GM12878 (cell line): Measurements from ENCODE around the gene LRRC40. TPM values are rescaled to one million over a fixed set of nuclear protein-coding genes. Genes with fewer than 3 reads are reported as not detected.
A peak's percentile ranks its signal among the peaks of the same experiment; 100 is the strongest.

ENCODE experiments used
- BCL11A ChIP-seq: IDR thresholded peaks from 2 replicates; pipeline ENCODE4 v1.6.1; 2011; ENCODE audit warnings: low read depth, low read length
- BHLHE40 ChIP-seq, 2 experiments: fragments of 450-650 bp in 1 of 2; IDR thresholded peaks; 2 replicates each; pipeline ENCODE4 v1.6.1; 2011 to 2017; ENCODE audit warnings: low read depth in 2 of 2, borderline replicate concordance in 1 of 2, improper control_type of control experiment in 1 of 2, low read length in 1 of 2, mild to moderate bottlenecking in 1 of 2
- CTCF ChIP-seq, 3 experiments: IDR thresholded peaks in 2 of 3; conservative IDR thresholded peaks in 1 of 3; 2 replicates each; pipeline ENCODE4 v1.5.1; 2011; ENCODE audit warnings: low read depth in 3 of 3, low read length in 3 of 3, mild to moderate bottlenecking in 3 of 3, control low read depth in 2 of 3, moderate library complexity in 2 of 3, inconsistent platforms in 1 of 3, mixed read lengths in 1 of 3; ENCODE audit not compliant: control insufficient read depth in 2 of 3, insufficient read depth in 1 of 3; ENCODE audit errors: extremely low read depth in 1 of 3
- E2F8 ChIP-seq: fragments of 450-650 bp; IDR thresholded peaks from 2 replicates; pipeline ENCODE4 v1.6.1; 2018; ENCODE audit warnings: mild to moderate bottlenecking, low read depth, moderate library complexity; ENCODE audit not compliant: partially characterized antibody
- EZH2 ChIP-seq: IDR thresholded peaks from 2 replicates; pipeline ENCODE4 v1.6.1; 2012; ENCODE audit warnings: low read depth, mild to moderate bottlenecking, control low read depth, inconsistent platforms, low read length, borderline replicate concordance; ENCODE audit not compliant: control insufficient read depth
- IRF5 ChIP-seq: fragments of 450-650 bp; IDR thresholded peaks from 2 replicates; pipeline ENCODE4 v1.6.1; 2017; ENCODE audit warnings: borderline replicate concordance
- KDM1A ChIP-seq: fragments of 200-600 bp; sonication (generic); IDR thresholded peaks from 2 replicates; pipeline ENCODE4 v1.6.1; 2016; ENCODE audit warnings: borderline replicate concordance
- MYB ChIP-seq: fragments of 150-350 bp; IDR thresholded peaks from 2 replicates; pipeline ENCODE4 v1.6.1; 2014; ENCODE audit warnings: mild to moderate bottlenecking, low read depth, low read length, borderline replicate concordance
- NFYB ChIP-seq: IDR thresholded peaks from 2 replicates; pipeline ENCODE4 v1.6.1; 2011; ENCODE audit warnings: low read depth, mild to moderate bottlenecking, low read length, improper control_type of control experiment, moderate library complexity; ENCODE audit not compliant: insufficient read depth
- NR2F1 ChIP-seq: fragments of 450-650 bp; conservative IDR thresholded peaks from 2 replicates; pipeline ENCODE4 v1.6.1; 2017; ENCODE audit warnings: mild to moderate bottlenecking
- POLR2AphosphoS5 ChIP-seq: IDR thresholded peaks from 2 replicates; pipeline ENCODE4 v1.6.1; 2011; ENCODE audit warnings: mild to moderate bottlenecking, low read length, inconsistent platforms
- SIN3A ChIP-seq: IDR thresholded peaks from 2 replicates; pipeline ENCODE4 v1.6.1; 2012; ENCODE audit warnings: low read depth, low read length, improper control_type of control experiment
- SIX5 ChIP-seq: IDR thresholded peaks from 2 replicates; pipeline ENCODE4 v1.6.1; 2011; ENCODE audit warnings: mild to moderate bottlenecking, low read depth, low read length, moderate library complexity; ENCODE audit not compliant: severe bottlenecking
- SREBF2 ChIP-seq: IDR thresholded peaks from 2 replicates; pipeline ENCODE4 v1.6.1; 2012; ENCODE audit warnings: mild to moderate bottlenecking, low read length
- SUZ12 ChIP-seq: fragments of 200-600 bp; sonication (generic); IDR thresholded peaks from one replicate; pipeline ENCODE4 v1.6.1; 2018; ENCODE audit warnings: antibody characterized with exemption, mild to moderate bottlenecking; ENCODE audit not compliant: unreplicated experiment
- ZNF384 ChIP-seq: IDR thresholded peaks from 2 replicates; pipeline ENCODE4 v1.6.1; 2012; ENCODE audit warnings: low read depth, mild to moderate bottlenecking, low read length, improper control_type of control experiment, borderline replicate concordance
- ZNF592 ChIP-seq: fragments of 450-650 bp; IDR thresholded peaks from 2 replicates; pipeline ENCODE4 v1.6.1; 2017; ENCODE audit warnings: mild to moderate bottlenecking, moderate library complexity
- polyA plus RNA-seq, 11 experiments: library from polyadenylated mRNA; depleted of rRNA in 4 of 11; unstranded in 6 of 11; stranded (reverse) in 5 of 11; fragments of >200 nt; fragmentation: Nextera tagmentation in 4 of 11; fragmentation: Illumina TruSeq in 1 of 11; extraction: Ambion mirVana in 4 of 11; extraction: Trizol in 1 of 11; gene quantifications; 1 replicate in 1 of 11; 2 replicates in 10 of 11; pipeline versions ENCODE4 v1.2.1 to v1.2.3, GENCODE V29; 2011 to 2016; ENCODE audit warnings: inconsistent platforms in 2 of 11, missing spikeins in 2 of 11, low read depth in 1 of 11
- total RNA-seq, 4 experiments: library from RNA; depleted of rRNA in 3 of 4; stranded (reverse); fragments of >200 nt in 3 of 4; fragmentation: Illumina TruSeq in 1 of 4; extraction: Trizol in 1 of 4; gene quantifications; 2 replicates each; pipeline versions ENCODE4 v1.2.1 to v1.2.3, GENCODE V29; 2013 to 2021

LRRC40 gene
- total and polyA plus RNA-seq, 10 of the 15 experiments (the other 5 are each of a cell fraction or from before 2014, with no cell fraction given), result 19.5 to 44.3 (median 30.9) TPM

GRCh38 chr1:70205434-70206118 lies at the start of gene LRRC40 (continued):
- TF ChIP-seq CTCF (IDR thresholded peaks at IDR 0.05 in 2 of 3, conservative IDR thresholded peaks at IDR 0.05 in 1 of 3; ENCODE audit: control insufficient read depth in 2 of 3, extremely low read depth in 1 of 3, insufficient read depth in 1 of 3, low read depth in 3 of 3, low read length in 3 of 3) (no peak), MYB (peak; percentile 79; the same call in 1 of the 2 replicates), POLR2AphosphoS5 (peak; percentile 84), EZH2 (no peak), BHLHE40 (IDR thresholded peaks at IDR 0.05; ENCODE audit: borderline replicate concordance in 1 of 2, low read depth in 2 of 2, low read length in 1 of 2) (peak in 1 of 2 experiments; percentile 66; a peak in 2 of 4 replicates), KDM1A (no peak), NR2F1 (no peak), IRF5 (peak; percentile 83), SIX5 (peak; percentile 72), NFYB (0 out of 2 replicates have a peak, but pooled peaks have one; percentile 34), ZNF592 (no peak), SREBF2 (no peak), ZNF384 (no peak), SIN3A (peak; percentile 92), BCL11A (no peak), E2F8 (peak; percentile 78), SUZ12 (no peak)
